DLD1 (cell line): ENCODE data around the gene CREM.
"Not testable (repeated sequence)": the region's sequence is repeated elsewhere in the genome, so short reads cannot be mapped to it uniquely, and the experiment has no call there.

ENCODE experiments used
- in situ Hi-C: cut with HindIII; loops from 2 replicates; pipeline ENCODE4 v1.10.0; 2017; ENCODE audit warnings: low sequenced_read_pairs

The CREM gene

GRCh38 chr10:35191523-35191922, 64.9 kb downstream of the CREM start:
- in situ Hi-C loops = no loop called here

GRCh38 chr10:35192645-35193249, 66.1 kb downstream of the CREM start:
- in situ Hi-C loops = no loop called here

DNA sequence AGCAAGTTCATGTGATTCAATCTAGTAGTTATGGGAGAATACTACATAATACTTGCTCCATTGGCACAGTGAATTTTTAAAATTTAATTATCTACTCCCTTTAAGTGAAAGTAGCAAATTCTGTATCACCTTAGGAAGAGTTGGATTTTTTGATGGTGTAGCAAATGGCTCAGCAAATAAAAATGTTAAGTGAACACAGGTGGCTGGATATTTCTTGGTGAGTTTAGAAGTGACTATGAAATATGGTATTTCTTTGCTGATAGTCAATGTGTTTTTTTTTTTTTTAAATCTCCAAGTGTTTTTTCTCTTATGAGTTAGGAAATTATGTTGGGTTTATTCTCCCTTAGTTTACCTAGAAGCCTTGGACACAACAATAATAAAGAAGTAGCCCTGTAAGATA, 67.8 kb downstream of the CREM start:
- in situ Hi-C loops = no loop called here

DNA sequence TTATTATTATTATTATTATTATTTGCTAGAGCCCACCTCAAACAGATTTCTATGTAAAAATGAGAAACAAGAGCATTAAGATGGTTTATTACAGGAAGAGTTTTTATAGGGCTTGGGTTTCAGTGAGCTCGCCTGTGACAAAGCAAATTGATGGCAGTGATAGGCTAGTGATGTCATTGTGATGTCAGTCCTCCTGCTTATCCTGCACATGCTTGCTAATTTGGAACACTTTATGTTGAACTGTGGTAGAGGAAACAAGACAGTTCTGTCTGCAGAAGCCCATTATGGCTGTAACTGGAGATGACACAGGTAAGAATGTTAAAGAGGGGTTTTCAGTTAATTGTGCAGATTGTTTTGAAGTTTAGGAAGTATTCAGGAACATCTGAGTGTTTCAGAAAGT, 68.3 kb downstream of the CREM start:
- in situ Hi-C loops = no loop called here

GRCh38 chr10:35195361-35196306, 69.0 kb downstream of the CREM start:
- in situ Hi-C loops = no loop called here

- in situ Hi-C loops = no loop called here
These were observed 73.8 kb downstream of the CREM start for GRCh38 chr10:35200487-35200886.

- in situ Hi-C loops = no loop called here
These were observed 74.6 kb downstream of the CREM start for GRCh38 chr10:35201234-35201633.

- in situ Hi-C loops = no loop called here
These were observed 75.4 kb downstream of the CREM start for GRCh38 chr10:35202050-35202449.

DNA sequence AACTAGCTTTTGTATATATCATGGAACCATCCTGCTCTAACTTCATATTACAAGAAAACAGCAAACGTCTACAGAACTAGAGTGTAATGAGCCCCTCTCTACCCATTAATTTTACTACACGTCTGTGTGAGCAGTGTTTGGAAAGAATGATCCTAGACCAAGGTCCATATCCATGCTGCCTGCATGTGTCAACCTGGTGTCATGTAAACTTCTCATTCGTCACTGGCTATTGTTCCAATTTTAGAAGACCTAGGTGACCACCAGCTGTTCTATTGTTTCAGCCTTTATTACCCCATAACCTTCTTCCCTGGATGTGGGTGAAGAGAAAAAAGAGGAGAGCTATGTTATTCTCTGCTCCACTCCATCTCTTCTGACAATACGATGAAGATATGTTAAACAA, 77.1 kb downstream of the CREM start:
- in situ Hi-C loops = no loop called here

DNA sequence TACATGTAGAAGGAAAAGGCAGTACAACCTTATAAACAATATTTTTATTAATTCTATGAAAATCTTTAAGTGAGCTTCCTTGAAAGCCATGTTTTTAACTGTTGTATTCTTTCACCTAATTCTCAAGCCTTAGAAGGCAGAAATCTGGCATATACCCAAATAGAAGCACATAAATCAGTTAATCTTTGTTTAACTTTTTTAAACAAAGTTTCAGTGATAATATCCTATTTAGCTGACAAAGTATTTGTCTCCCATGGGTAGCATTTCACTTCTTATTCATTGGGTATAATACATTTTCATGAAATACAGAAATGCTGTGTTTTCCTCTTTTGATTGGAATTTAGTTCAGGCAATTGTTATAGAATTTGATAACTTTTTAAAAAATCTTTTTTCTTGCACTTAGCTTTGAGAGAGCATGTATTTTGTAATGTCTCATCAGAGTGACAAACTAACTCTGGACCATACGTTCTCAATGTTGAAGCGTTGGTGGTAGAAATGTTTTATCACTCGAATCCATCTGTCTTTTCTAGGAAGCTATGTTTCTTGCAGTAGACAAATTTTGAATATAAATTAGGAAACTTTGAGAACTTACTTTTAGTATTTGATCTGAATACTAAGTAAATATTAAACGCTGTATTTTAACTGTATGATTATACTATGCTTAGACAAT, 78.1 kb downstream of the CREM start:
- in situ Hi-C loops = no loop called here

DNA sequence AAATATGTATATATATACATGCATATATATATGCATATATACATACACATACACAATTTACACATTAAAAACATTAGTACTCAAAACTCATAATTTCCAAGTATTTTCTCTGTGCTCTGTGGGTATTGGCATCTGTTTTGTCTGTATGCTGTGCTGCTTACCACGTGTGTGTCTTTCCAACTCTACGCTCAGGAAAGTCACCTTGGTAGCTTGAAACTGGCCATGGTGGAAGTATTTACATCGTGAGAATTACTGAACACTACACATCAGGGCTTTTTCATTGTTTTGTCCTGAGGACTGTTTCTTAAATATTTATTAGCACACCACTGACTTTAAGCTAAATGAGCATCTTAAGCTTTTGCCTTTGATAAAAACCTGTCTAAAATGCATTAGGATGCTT, 79.6 kb downstream of the CREM start:
- in situ Hi-C loops = no loop called here

- in situ Hi-C loops = no loop called here
These were observed 81.9 kb downstream of the CREM start for GRCh38 chr10:35208536-35208935.

DNA sequence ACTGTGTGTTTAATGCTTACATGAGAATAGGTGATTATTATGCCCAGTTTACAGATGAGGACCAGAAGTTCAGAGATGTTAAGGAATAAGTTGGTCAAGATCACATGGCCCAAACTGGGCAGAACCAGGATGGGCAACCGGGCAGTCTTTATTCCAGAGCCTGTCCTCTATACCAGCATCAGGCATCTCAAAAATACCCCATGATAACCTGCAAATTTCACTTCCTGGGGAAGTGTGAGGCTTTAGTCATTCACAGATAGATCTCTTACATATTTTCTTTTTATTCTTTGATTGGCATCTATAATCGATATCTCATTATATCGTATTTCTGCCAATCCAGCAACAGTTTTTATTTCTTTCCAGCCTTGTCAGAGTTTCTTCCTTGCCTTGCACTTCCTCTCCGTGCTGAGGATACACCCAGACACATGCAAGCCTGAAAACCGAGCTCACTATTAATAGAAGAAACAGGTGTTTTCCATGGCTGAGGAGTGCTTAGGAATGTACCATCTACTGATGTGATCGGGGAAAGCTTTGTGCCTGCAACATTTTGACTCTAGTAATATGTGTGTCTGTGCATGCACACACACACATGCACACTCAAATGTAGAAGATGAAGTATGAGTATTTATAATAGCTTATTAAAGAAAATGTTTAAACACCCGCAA, 82.4 kb downstream of the CREM start:
- in situ Hi-C loops = no loop called here

DNA sequence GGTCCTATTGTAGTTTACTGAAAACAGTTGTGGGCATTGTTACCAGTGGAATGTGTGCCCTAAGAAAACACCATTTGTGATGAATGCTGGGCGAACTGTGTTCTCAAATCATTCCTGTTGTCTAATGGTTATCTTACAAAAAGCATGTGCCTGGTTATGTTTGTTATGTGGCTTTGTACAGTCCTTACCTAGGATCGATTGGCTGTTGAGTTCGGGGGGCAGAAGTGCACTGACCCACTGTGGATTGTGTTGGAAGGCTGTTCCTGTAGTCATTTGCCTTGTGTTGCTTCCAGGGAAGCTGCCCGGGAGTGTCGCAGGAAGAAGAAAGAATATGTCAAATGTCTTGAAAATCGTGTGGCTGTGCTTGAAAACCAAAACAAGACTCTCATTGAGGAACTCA, 84.3 kb downstream of the CREM start:
- in situ Hi-C loops = no loop called here

DNA sequence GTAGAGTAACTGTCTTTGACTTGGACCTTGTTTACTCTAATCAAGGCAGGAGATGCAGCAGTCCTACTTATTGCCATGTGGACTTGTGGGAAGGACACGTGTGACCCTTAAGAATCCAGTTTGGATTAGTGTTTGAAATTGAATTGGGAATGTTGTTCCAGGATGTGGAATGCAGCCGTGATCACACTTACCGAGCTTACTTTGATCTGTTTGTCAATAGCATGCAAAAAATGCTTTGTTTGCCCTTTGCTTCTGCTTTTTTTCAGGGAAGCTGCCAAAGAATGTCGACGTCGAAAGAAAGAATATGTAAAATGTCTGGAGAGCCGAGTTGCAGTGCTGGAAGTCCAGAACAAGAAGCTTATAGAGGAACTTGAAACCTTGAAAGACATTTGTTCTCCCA, 84.7 kb downstream of the CREM start:
- in situ Hi-C loops = no loop called here

- in situ Hi-C loops = no loop called here
These were observed 86.2 kb downstream of the CREM start for GRCh38 chr10:35212856-35213255.

- in situ Hi-C loops = no loop called here
These were observed 87.1 kb downstream of the CREM start for GRCh38 chr10:35213699-35214098.

- in situ Hi-C loops = no loop called here
These were observed 88.0 kb downstream of the CREM start for GRCh38 chr10:35214607-35215020.

- in situ Hi-C loops = no loop called here
These were observed 88.5 kb downstream of the CREM start for GRCh38 chr10:35215107-35215506.

DNA sequence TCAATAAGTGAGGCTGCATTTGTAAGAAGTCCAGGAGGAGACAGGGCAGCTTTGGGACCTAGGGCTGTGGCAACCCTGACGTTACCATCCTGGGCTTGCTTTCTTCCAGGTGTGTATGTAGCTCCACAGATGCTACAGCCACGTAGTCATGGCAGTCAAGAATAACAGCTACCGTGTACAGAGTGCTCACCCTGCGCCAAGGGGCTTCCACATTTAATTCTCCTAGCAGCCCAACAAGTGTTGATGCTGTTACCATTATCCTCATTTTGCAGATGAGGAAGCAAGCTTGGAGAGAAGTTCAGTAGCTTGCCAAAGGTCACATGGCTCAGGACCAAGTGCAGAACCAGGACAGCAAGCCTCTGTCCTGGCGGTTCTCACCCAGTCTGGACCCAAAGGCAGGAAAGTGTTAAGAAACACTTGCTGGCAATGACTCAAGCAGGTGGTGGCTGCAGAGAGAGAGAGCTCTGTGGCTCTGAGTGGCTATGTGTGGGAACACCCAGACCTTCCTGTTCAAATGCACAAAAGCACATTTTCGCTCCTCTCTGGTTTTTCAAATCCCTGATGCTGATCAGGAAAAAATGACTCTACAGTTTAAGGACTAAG, 89.8 kb downstream of the CREM start:
- in situ Hi-C loops = no loop called here

- in situ Hi-C loops = not testable (repeated sequence)
These were observed 90.3 kb downstream of the CREM start for GRCh38 chr10:35216956-35217355.
